GM18873 (cell line): Measurements from ENCODE around the gene GCM1.
A peak's percentile ranks its signal among the peaks of the same experiment; 100 is the strongest.
"Not testable (repeated sequence)": the region's sequence is repeated elsewhere in the genome, so short reads cannot be mapped to it uniquely, and the experiment has no call there.

Experiments used
- ATAC-seq: cut with Tn5 transposase; IDR thresholded peaks from one replicate; pipeline ENCODE4 v1.9.1; 2021; ENCODE audit warnings: mild to moderate bottlenecking, moderate library complexity, moderate number of reproducible peaks; ENCODE audit not compliant: unreplicated experiment, low FRiP score

Gene GCM1

DNA sequence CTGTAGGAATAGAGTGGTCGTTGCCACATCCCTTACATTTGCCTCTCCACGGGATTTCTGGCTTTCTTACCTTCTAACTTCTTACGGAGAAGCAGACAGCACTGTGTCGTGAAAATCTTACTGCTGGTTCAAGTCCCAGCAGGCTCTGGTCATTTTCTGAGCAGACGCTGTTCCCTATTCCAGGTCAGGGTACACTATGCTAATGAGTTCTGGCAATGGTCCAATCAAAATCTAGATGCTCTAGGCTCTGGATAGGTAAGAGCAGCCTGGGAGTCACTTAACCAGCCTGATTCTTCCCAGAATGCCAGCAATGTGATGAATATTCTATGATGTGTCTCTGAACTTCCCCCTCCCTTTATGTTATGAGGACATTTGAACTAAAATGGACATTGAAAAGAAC, at the start of gene GCM1:
GCM1 (minus strand) TSS at position 158 of the 400 bp plus-strand sequence. CDS start 3,209 bp downstream, outside the sequence.
- ATAC-seq, result no peak

DNA sequence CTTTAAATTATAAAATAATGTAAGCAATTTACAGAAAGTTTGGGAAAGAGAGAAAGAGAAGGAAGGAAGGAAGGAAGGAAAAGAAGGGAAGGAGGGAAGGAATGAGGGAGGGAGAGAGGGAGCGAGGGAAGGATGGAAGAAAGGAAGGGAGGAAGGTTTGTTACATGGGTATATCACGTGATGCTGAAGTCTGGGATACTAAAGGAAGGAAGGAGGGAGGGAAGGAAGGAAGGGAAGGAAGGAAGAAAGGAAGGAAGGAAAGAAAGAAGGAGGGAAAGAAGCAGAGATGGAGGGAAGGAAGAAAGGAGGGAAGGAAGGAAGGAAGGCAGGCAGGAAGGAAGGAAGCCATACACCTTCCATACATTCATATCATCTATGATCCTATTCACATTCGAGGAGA, 48.9 kb upstream of the GCM1 start:
- no peak for ATAC-seq

DNA sequence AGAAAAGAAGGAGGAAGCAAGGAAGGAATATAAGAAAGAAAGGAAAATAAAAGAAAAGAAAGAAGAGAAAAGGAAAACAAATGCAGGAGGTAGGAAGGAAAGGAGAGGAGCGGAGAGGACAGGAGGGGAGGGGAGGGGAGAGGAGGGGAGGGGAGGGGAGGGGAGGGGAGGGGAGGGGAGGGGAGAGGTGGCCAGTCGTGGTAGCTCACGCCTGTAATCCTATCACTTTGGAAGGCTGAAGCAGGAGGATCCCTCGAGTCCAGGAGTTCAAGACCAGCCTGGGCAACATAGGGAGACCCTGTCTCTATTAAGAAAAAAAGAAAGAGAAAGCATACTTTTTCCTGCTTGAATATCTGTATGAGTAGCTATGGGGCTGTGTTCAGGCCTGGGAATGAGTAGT, 46.4 kb upstream of the GCM1 start:
- ATAC-seq, result no peak

GRCh38 chr6:53192682-53193188, 44.1 kb upstream of the GCM1 start:
- no peak for ATAC-seq

- no peak for ATAC-seq
These were observed 40.9 kb upstream of the GCM1 start for GRCh38 chr6:53189554-53189953.

GRCh38 chr6:53188833-53189232, 40.2 kb upstream of the GCM1 start:
- no peak for ATAC-seq

DNA sequence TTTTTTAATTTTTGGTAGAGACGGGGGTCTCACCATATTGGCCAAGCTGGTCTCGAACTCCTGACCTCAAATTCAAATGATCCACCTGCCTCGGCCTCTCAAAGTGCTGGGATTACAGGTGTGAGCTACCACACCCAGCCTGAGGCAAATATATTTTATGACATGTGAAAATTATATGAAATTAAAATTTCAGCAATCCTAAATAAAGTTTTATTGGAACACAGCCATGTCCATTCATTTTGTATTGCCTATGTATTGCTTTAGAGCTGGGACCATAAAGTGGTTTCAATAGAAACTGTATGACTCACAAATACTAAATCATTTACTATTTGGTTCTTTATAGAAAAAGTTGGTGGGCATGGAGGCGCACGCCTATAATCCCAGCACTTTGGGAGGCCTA, 32.0 kb upstream of the GCM1 start:
- ATAC-seq, result no peak

GRCh38 chr6:53179961-53180651, 31.5 kb upstream of the GCM1 start:
- no peak for ATAC-seq

GRCh38 chr6:53178837-53179432, 30.3 kb upstream of the GCM1 start:
- no peak for ATAC-seq

DNA sequence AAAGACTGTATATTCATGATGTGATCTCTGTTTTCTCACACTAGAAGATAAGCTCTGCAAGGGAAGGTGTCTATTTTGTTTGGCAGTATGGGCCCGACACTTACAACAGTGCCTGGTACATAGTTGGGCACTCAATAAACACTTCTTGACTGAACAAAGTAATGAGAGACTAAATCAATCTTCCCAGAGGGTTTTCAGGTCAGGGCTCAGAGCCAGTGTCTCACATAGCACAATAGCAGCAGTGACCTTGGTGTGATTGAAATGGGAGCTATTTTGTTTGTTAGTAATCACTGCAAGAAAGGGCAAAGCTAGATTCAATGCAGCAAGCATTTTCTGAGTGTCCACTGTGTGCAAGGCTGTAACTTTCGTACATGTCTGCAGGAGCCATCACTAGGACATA, 26.4 kb upstream of the GCM1 start:
- ATAC-seq, result no peak

- no peak for ATAC-seq
These were observed 23.8 kb upstream of the GCM1 start for GRCh38 chr6:53172468-53172803.

DNA sequence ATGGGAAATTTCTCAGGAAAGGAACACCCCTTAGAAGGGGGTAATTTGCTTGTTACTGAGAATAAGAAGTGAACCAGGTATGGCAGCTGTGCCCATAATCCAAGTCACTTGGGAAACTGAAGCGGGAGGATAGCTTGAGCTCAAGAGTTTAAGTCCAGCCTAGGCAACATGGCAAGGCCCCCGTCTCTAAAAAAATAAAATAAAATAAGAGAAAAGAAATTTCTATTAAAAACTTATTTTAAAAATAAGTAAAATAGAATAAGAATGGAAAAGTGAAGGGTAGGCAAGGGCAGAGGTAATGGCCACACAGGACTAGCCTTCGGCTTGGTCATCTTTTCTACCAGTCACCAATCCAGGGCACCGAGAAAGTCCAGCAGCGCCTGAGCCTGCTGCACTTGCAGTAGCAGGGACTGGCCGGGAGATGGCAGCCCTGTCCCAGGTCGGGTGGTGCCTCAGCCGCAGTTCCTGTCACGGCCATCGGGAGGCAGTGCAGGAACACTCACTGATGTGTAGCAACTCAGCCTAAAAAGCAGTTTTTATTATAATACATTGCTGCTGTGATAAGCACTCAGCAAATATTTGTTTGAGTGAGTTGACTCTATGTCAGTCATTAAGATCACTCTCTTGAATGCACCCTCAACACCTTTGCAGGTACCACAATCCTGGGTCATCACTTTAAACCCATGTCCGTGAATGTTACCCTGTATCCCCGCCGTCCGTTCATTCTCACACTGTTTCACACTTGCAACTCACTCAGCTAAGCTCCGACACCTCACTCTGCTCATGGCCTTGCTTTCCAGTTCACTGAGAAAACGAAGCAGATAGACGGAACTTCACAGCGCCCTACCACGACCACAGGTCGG, 23.2 kb upstream of the GCM1 start:
- ATAC-seq, result peak; percentile 58

DNA sequence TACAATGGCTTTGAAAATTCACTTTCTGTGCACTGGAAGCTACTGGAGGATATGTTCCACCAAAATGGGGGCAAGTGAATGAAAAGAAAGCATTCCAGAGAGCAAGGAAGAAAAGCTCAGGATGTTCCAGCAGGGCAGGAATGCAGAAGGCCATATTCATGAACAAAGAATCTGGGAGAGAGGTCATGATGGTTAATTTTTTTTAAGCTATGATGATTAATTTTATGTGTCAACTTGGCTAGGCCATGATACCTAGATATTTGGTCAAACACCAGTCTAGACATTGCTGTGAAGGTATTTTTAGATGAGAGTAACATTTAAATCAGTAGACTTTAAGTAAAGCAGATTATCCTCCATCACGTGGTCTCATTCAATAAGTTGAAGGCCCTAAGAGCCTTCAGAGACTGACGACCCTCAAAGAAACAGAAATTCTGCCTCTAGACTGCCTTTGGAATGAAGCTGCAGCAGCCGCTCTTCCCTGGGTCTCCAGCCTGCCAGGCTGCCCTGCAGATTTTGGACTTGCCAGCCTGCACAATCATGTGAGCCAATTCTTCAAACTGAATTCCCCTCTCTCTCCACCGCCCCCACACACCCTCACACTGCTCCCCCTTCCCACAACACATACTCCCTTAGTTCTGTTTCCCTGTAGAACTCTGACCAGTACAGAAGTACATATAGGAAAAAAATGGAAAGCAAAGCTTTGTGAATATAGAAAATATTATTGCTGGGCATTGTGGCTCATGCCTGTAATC, 20.1 kb upstream of the GCM1 start:
- no peak for ATAC-seq

DNA sequence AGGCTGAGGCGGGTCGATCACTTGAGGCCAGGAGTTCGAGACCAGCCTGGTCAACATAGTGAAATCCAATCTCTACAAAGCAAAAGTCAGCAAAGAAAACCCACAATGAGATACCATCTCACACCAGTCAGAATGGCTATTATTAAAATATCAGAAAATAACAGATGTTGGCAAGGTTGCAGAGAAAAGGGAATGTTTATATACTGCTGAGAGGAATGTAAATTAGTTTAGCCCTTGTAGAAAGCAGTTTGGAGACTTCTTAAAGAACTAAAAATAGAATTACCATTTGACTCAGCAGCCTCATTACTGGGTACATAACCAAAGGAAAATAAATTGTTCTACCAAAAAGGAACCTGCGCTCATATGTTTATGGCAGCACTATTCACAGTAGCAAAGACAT, 16.7 kb upstream of the GCM1 start:
- no peak for ATAC-seq

- no peak for ATAC-seq
These were observed 14.0 kb upstream of the GCM1 start for GRCh38 chr6:53162606-53163005.

GRCh38 chr6:53161481-53162009, 12.9 kb upstream of the GCM1 start:
- no peak for ATAC-seq

- ATAC-seq, result no peak
These were observed 10.9 kb upstream of the GCM1 start for GRCh38 chr6:53159558-53159957.

- not testable (repeated sequence) for ATAC-seq
These were observed 9.4 kb upstream of the GCM1 start for GRCh38 chr6:53158076-53158475.

GRCh38 chr6:53155279-53155678, 6.6 kb upstream of the GCM1 start:
- ATAC-seq, result not testable (repeated sequence)

- no peak for ATAC-seq
These were observed 6.2 kb upstream of the GCM1 start for GRCh38 chr6:53154794-53155193.
